Muscle of leg (tissue), 11 donors: ENCODE results near the gene PGS1. TPM values are rescaled to one million over a fixed set of nuclear protein-coding genes. Genes with fewer than 3 reads are reported as not detected.

Experiments used
- DNase-seq: peaks from one replicate; pipeline ENCODE4 v3.0.0; 2013
- H3K27ac ChIP-seq: one replicate; pipeline ENCODE4 v1.5.1; 2013; ENCODE audit warnings: mild to moderate bottlenecking, low read length, control low read depth
- H3K27me3 ChIP-seq: one replicate; pipeline ENCODE4 v1.6.1; 2013; ENCODE audit warnings: low read length; ENCODE audit not compliant: control insufficient read depth, insufficient read depth
- H3K36me3 ChIP-seq: one replicate; pipeline ENCODE4 v1.6.1; 2013; ENCODE audit warnings: low read length; ENCODE audit not compliant: control insufficient read depth, insufficient read depth
- H3K4me1 ChIP-seq: one replicate; pipeline ENCODE4 v1.6.1; 2013; ENCODE audit warnings: low read length; ENCODE audit not compliant: control insufficient read depth, insufficient read depth
- H3K4me3 ChIP-seq: one replicate; pipeline ENCODE4 v1.5.1; 2013; ENCODE audit warnings: low read length, control low read depth
- H3K9me3 ChIP-seq: replicated peaks from 2 replicates; pipeline ENCODE4 v1.6.1; 2013; ENCODE audit warnings: low read depth, low read length; ENCODE audit not compliant: control insufficient read depth
- WGBS: methylation state at CpG from one replicate; pipeline ENCODE4 v1.1.5; 2013; ENCODE audit warnings: missing lambda C conversion rate; ENCODE audit not compliant: insufficient coverage; 5-methylcytosine and 5-hydroxymethylcytosine counted together
- polyA plus RNA-seq, 8 donors: library from polyadenylated mRNA; unstranded; fragments of 120-200 nt; gene quantifications; one replicate each; pipeline versions ENCODE4 v1.2.1 to v1.2.3, GENCODE V29; 2013; ENCODE audit warnings: inconsistent platforms in 1 of 8, low replicate concordance in 1 of 8; ENCODE audit not compliant: insufficient read length in 8 of 8, insufficient read depth in 1 of 8
- total RNA-seq: library from RNA; stranded (reverse); fragments of 120-200 nt; gene quantifications from one replicate; pipeline ENCODE4 v1.2.4, GENCODE V29; 2013

PGS1 gene
- total and polyA plus RNA-seq, 9 donors, result 20.9 to 33.6 (median 27.1) TPM

DNA sequence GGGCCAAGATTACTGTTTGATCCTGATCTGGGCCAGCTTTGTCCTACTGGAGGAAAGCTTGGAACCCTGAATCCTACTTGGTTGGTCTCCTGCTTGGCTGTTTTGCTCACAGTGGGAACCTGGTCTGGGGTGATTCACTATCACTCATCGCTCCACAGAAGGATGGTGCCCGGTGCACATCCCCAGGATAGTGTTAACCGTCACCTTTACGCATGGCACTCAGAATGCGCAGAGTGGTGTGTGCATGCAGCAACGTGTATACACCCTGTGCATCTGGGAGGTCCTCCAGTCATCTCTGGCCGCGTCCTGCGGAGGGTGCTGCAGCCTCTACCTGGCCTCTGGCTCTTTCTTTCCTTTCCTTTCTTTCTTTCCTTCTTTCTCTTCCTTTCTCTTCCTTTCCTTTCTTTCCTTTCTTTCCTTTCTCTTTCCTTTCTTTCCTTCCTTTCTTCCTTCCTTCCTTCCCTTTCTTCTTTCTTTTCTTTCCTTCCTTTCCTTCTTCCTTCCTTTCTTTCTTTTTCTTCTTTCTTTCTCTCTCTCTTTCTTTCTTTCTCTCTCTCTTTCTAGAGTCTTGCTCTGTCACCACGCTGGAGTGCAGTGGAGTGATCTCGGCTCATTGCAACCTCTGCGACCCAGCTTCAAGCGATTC lies 31.7 kb upstream of the PGS1 start:
- Histone ChIP-seq H3K27me3 (no peaks in the 10 kb centered on the region), H3K27ac (no peak overlapping the region), H3K36me3 (no peaks in the 10 kb centered on the region), H3K4me3 (no peak overlapping the region), H3K4me1 (peaks cover 69% of the 10 kb centered on the region), H3K9me3 (no peaks in the 10 kb centered on the region)
- DNase-seq, result no peak
- WGBS, result 89% methylated on average over 9 of the region's 13 CpGs

DNA sequence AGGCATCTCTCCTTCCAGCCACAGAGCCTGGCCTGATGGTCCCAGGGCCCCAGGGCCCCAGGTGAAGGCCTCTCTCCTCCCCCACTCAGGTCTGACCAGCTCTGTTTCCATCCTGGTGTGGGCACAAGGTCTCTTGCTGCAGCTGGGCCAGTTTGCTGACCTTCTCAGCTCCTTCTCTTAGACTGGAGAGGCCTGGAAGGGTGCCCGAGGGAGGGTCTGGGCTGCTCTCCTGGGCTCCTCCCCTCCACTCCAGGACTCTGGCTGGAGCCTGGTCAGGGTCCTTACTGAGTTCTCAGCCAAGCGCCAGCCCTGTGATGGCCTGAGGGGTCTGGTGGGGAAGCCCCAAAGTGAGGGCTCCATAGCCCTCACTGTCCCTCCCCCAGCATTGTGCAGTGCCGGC lies 31.0 kb upstream of the PGS1 start:
- H3K9me3 ChIP-seq, result no peaks in the 10 kb centered on the region
- WGBS, result 60% methylated on average over 1 of the region's 3 CpGs
- peaks cover 71% of the 10 kb centered on the region for H3K4me1 ChIP-seq
- DNase-seq, result no peak
- H3K36me3 ChIP-seq, result no peaks in the 10 kb centered on the region
- H3K4me3 ChIP-seq, result no peak overlapping the region
- no peaks in the 10 kb centered on the region for H3K27me3 ChIP-seq
- H3K27ac ChIP-seq, result no peak overlapping the region

DNA sequence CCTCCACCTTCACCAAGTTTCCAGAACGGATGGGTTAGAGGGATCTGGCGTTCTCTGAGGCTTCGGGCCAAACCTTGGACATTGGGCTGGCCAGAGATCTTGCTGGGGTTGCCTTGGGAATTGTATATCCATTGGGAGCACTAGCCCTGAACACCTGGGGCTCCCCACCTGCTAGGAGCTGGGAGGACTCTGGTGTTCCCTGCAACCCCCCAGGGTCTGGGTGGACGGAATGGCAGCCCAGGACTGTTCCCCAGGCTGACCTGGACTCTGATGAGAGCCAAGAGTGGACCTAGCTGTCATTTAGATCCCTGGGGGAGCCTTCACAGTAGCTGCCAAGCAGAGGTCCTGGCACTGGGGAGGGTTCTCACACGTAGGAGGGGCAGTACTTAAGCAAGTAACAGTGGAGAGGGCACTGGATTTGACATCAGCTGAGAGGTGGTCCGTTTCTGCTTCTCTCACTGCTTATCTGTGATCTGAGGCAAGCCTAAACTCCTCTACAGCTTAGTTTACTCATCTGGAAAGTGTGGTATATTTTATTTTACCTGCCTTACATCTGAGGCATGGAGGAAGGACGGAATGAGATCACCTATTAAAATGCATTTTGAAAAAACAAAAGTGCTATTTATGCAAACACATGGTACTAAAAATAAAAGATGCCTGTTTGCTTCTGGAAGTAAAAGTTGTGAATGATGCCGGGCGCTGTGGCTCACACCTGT lies 30.2 kb upstream of the PGS1 start:
- Histone ChIP-seq H3K27me3 (no peaks in the 10 kb centered on the region), H3K36me3 (no peaks in the 10 kb centered on the region), H3K4me3 (no peak overlapping the region), H3K4me1 (peaks cover 68% of the 10 kb centered on the region), H3K9me3 (no peaks in the 10 kb centered on the region), H3K27ac (no peak overlapping the region)
- 75% methylated on average over 2 of the region's 9 CpGs for WGBS
- DNase-seq, result no peak

DNA sequence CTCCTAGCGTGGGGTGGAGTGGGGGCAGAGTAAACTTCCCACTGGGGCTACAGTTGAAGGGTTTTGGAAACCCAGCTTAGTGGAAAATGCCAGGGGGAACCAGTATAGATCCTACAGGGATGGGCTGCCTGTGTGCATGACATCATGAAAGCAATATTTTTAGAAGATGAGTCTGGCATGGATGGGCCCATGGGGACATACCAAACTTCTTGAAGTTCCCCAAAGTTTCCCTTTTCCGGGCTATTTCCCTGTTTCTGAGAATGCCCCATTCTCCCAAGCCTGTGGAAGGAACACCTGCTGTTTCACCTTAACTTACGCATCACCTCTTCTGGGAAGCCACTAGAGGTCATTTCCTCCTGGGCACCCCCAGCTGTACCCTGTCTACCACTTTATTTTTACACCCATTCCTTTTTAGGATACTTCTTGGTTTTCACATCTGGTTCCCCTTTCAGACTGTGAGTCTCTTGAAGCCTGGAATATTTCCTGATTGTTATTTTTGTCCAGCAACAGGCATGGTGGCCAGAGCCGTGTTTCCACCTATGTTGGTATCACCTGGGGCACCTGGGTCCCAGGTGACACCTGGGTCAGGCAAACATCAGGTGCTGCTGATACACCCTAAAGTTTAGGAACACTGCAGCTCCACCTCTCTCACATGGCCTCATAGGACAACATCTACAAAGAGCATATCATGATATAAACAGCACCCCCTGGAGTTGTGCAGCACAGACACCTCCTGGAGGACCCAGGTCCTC lies 28.4 kb upstream of the PGS1 start:
- Histone ChIP-seq H3K36me3 (no peaks in the 10 kb centered on the region), H3K27me3 (no peaks in the 10 kb centered on the region), H3K27ac (no peak overlapping the region), H3K4me1 (peaks cover 69% of the 10 kb centered on the region), H3K4me3 (no peak overlapping the region), H3K9me3 (no peaks in the 10 kb centered on the region)
- WGBS, result 61% methylated on average over 3 of the region's 4 CpGs
- no peak for DNase-seq

DNA sequence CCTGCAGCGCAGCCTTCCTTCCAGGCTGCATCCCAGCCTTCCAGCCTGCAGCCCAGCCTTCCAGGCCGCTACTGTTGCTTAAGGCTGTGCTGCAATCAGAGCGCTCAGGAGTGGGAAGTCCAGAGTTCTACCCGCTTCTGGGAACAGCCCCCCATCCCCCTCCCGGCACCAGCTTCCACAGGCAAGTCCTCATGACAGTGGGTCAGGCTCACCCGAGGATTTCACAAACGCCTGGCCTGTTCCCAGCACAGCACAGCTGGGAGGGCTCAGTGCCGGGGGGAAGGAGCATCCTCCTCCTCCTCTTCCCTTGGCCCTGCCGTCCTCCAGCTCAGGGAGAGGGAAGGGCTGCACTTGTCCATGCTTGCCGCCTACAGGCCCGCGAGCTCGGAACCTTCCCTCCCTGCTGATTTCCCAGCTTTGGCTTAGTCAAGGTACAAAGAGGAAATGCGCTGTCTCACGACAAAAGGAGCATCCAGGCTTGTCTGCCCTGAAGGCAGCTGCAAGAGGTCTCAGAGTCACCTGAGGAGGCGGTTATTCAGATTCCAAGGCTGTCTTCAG lies 26.9 kb upstream of the PGS1 start:
- H3K9me3 ChIP-seq, result no peaks in the 10 kb centered on the region
- H3K4me1 ChIP-seq, result peaks cover 68% of the 10 kb centered on the region
- 11% methylated on average over 14 of the region's 16 CpGs for WGBS
- no peak overlapping the region for H3K4me3 ChIP-seq
- H3K36me3 ChIP-seq, result peaks cover 11% of the 10 kb centered on the region
- no peaks in the 10 kb centered on the region for H3K27me3 ChIP-seq
- H3K27ac ChIP-seq, result peak overlapping the region; percentile 94
- peak; percentile 97 for DNase-seq

DNA sequence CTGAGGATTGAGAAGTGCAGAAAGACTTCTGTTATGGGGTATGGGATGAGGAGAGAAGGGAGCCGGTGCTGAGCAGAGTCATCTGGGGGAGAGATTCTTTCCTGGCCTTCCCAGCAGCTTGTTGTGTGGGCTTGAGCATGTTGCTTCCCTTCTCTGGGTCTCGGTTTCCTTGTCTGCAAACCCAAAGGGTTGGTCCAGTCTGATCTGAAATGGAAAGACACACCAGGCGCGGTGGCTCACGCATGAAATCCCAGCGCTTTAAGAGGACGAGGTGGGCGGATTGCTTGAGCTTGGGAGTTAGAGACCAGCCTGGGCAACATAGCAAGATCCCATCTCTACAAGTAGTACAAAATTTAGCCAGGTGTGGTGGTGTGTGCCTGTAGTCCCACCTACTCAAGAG lies 24.6 kb upstream of the PGS1 start:
- Histone ChIP-seq H3K4me3 (no peak overlapping the region), H3K4me1 (peaks cover 82% of the 10 kb centered on the region), H3K27ac (peak overlapping the region; percentile 93), H3K9me3 (no peaks in the 10 kb centered on the region), H3K36me3 (peaks cover 31% of the 10 kb centered on the region), H3K27me3 (peaks cover 11% of the 10 kb centered on the region)
- WGBS, result 64% methylated on average over 2 of the region's 8 CpGs
- DNase-seq, result peak; percentile 37

DNA sequence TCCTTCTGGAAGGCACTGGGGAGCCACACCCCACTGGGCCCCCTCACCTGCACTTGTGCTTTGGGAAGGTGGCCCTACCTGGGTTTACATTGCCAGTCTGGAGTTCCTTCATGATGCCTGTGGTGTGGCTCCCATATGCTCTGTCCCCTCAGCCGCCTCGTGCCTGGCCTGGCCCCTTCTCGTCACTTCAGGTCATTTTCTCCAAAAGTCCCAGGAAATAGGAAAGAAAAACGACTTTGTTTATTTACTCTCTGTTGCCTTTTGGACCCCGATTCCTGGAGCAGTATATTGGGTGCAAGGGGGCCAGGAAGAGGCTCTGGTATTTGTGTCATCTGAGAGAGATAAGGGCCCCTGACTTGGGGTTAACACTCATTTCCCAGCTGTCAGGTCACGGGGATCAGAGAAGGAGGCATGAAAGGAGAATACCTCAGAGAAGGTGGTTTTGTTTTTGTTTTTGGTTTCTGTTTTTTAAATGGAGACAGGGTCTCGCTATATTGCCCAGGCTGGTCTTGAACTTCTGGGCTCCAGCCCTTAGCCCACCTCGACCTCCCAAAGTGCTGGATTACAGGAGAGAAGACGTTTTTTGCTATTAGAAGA lies 23.3 kb upstream of the PGS1 start:
- H3K36me3 ChIP-seq, result peaks cover 31% of the 10 kb centered on the region
- no peaks in the 10 kb centered on the region for H3K9me3 ChIP-seq
- H3K27ac ChIP-seq, result no peak overlapping the region

DNA sequence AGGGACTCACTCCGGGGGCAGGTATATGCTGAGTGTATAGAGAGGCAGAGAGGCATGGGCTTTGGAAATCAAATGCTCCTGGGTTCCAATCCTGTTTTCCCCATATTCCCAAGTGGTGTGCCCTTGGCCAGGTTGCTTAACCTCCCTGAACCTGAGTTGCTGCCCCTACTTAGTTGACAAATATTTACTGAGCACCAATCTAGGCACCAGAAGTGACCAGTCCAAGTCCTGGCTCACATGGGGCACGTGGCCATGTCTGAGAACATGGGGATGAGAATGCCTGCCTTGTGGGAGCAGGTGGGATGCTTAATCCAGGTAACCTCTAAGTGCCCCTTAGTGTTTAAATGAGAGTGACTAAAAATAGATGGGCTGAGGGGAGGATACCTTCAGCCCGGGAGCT lies 22.7 kb upstream of the PGS1 start:
- Histone ChIP-seq H3K4me3 (no peak overlapping the region), H3K27me3 (peaks cover 16% of the 10 kb centered on the region)
- peak; percentile 38 for DNase-seq

More for the DNA sequence above, 23.3 kb upstream of the PGS1 start:
- Histone ChIP-seq H3K4me1 (peaks cover 78% of the 10 kb centered on the region), H3K4me3 (no peak overlapping the region), H3K27me3 (peaks cover 16% of the 10 kb centered on the region)
- no peak for DNase-seq
- WGBS, result 58% methylated on average over 6 of the region's 9 CpGs

DNA sequence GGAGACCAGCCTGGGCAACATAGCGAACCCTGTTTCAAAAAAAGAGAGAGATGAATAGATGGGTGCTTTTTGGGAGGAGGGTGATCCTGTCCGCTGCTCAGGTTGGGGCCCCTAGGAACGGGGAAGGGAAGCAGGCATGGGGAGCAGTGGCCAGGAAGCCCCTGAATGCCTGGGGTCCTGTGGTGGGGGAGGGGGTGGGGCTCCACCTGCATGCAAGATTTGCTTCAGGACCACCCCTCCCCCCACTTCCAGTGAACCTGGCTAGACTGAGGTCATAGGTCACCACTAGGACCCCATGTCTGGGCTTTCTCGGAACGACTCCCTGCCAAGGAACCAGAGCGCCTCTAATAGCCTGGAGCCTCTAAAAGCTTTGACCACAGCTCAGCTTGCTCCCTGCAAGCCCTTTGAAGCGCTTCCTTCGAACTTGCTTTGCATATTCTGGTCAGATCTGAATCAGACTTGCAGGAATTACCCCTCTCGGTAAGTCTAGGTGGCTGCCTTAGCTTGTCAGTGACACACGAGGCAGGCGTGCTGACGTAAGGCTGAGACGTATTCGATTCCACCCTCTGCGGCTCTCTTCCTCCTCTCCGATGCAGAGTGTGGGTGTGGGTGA lies 22.2 kb upstream of the PGS1 start:
- no peaks in the 10 kb centered on the region for H3K9me3 ChIP-seq
- peak overlapping the region; percentile 44 for H3K27ac ChIP-seq
- peak; percentile 67 for DNase-seq
- WGBS, result 51% methylated on average over 7 of the region's 16 CpGs
- H3K4me1 ChIP-seq, result peaks cover 79% of the 10 kb centered on the region
- H3K27me3 ChIP-seq, result peaks cover 16% of the 10 kb centered on the region
- peaks cover 31% of the 10 kb centered on the region for H3K36me3 ChIP-seq
- H3K4me3 ChIP-seq, result no peak overlapping the region

More for the DNA sequence above, 22.7 kb upstream of the PGS1 start:
- Histone ChIP-seq H3K4me1 (peaks cover 78% of the 10 kb centered on the region), H3K9me3 (no peaks in the 10 kb centered on the region), H3K27ac (no peak overlapping the region), H3K36me3 (peaks cover 31% of the 10 kb centered on the region)
- 59% methylated on average over 3 of the region's 3 CpGs for WGBS
